Mesothelial cell of epicardium (in vitro differentiated cells): Measurements from ENCODE around the gene SLC35F4. TPM values are rescaled to one million over a fixed set of nuclear protein-coding genes. Genes with fewer than 3 reads are reported as not detected.

Source experiments
- DNase-seq, 2 experiments: peaks; one replicate each; pipeline ENCODE4 v3.0.0; 2021; ENCODE audit warnings: low spot score in 2 of 2; ENCODE audit not compliant: unreplicated experiment in 2 of 2
- H3K27ac Mint-ChIP-seq: 2 replicates; pipeline ENCODE4 v1.8.0; 2021; ENCODE audit warnings: mixed read lengths
- H3K27me3 Mint-ChIP-seq: 2 replicates; pipeline ENCODE4 v1.8.0; 2021; ENCODE audit warnings: low read depth, mixed read lengths
- H3K36me3 Mint-ChIP-seq: 2 replicates; pipeline ENCODE4 v1.8.0; 2021; ENCODE audit warnings: mixed read lengths
- H3K4me1 Mint-ChIP-seq: 2 replicates; pipeline ENCODE4 v1.8.0; 2021; ENCODE audit warnings: mixed read lengths
- H3K4me3 Mint-ChIP-seq: 2 replicates; pipeline ENCODE4 v1.8.0; 2021; ENCODE audit warnings: mild to moderate bottlenecking, moderate library complexity, mixed read lengths
- H3K9me3 Mint-ChIP-seq: 2 replicates; pipeline ENCODE4 v1.8.0; 2021; ENCODE audit warnings: mixed read lengths
- total RNA-seq: library from RNA; stranded (reverse); gene quantifications from 3 replicates; pipeline ENCODE4 v1.2.1, GENCODE V29; 2021
- TF ChIP-seq, protein P1 (sequence below): fragments of 200-600 bp; sonication (generic); IDR thresholded peaks from one replicate; pipeline ENCODE4 v1.5.0; 2021; ENCODE audit warnings: antibody characterized with exemption; ENCODE audit not compliant: unreplicated experiment

Gene SLC35F4
- total RNA-seq, 1 donor from 2014 or later, result not detected

DNA sequence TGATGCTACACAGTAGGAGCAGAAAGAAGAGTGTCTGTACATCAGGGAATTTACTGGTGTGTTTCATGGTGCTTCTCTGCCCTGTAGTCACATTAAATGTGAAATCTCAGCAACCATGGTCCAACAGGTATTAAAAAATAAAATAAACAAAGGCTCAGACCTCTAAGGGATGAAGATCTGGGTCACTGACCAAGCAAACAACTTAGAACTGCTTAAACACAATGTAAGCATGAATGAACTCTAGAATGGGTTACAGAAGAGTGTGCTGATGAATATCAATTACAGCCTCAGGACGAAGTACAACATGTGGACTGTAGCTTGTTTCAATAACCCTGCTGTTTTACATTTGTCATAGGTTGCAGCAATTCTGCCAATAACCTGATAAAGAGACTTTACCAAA is 47.4 kb downstream of the SLC35F4 start:
- Mint-ChIP-seq H3K4me1 (no peaks in the 10 kb centered on the region), H3K4me3 (no peak overlapping the region), H3K27ac (no peak overlapping the region), H3K27me3 (peaks cover 18% of the 10 kb centered on the region), H3K9me3 (no peaks in the 10 kb centered on the region), H3K36me3 (no peaks in the 10 kb centered on the region)
- TF ChIP-seq, protein P1, sequence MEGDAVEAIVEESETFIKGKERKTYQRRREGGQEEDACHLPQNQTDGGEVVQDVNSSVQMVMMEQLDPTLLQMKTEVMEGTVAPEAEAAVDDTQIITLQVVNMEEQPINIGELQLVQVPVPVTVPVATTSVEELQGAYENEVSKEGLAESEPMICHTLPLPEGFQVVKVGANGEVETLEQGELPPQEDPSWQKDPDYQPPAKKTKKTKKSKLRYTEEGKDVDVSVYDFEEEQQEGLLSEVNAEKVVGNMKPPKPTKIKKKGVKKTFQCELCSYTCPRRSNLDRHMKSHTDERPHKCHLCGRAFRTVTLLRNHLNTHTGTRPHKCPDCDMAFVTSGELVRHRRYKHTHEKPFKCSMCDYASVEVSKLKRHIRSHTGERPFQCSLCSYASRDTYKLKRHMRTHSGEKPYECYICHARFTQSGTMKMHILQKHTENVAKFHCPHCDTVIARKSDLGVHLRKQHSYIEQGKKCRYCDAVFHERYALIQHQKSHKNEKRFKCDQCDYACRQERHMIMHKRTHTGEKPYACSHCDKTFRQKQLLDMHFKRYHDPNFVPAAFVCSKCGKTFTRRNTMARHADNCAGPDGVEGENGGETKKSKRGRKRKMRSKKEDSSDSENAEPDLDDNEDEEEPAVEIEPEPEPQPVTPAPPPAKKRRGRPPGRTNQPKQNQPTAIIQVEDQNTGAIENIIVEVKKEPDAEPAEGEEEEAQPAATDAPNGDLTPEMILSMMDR, result no peak
- DNase-seq, result no peak

DNA sequence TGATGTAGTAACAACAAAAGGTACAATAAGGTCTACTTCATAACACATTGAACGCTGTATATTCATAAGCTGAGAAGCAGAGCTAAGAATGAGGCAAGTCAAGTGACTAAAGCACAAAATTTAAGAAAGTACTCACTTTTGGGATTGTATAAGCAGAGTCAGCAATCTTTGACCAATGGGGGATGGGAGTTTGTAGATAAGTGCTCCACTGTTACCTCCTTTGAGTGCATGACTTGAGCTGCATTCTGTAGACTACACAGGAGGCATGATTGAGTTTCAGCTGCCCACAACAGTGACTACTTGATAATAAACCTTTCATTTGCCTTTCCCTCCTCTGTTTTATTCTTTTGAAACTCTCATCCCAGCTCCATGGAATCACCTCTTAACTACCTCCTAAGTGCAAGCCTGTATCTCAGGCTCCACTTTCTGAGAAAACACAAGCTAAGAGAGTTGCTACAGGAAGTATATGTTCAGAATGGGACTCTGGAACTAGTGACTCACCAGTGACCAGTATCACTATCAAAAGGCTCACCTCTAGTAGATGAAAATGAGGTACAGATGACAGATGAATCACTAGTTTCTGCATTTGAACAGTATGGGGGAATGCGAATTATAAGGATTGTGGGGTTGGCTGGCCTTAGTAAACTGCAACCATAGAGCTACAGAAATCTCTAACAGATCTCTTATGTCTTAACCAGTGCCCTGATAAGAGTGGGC is 49.2 kb downstream of the SLC35F4 start:
- Mint-ChIP-seq H3K9me3 (no peaks in the 10 kb centered on the region), H3K27ac (no peak overlapping the region), H3K27me3 (peaks cover 14% of the 10 kb centered on the region), H3K4me1 (no peaks in the 10 kb centered on the region), H3K36me3 (no peaks in the 10 kb centered on the region), H3K4me3 (no peak overlapping the region)
- TF ChIP-seq, protein P1, result no peak
- DNase-seq, result no peak

DNA sequence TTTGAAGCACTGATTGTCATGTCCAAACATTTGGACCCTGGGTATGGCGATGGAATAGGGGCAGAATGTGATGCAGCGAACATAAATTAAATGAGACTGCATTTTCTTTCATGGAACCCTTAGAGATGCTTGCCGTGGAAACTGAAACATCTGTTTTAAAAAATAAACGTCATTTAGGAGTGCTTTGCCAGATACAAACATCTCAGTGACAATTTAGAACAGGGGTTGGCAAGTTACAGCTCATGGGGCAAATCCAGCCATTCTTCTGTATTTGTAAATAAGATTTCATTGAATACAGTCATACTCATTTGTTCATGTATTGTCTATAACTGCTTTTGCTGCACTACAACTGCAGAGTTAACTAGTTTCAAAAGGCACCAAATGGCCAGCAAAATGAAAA is 51.2 kb downstream of the SLC35F4 start:
- no peaks in the 10 kb centered on the region for H3K36me3 Mint-ChIP-seq
- H3K27ac Mint-ChIP-seq, result no peak overlapping the region
- peaks cover 14% of the 10 kb centered on the region for H3K27me3 Mint-ChIP-seq
- TF ChIP-seq, protein P1, result no peak
- H3K9me3 Mint-ChIP-seq, result no peaks in the 10 kb centered on the region
- H3K4me1 Mint-ChIP-seq, result no peaks in the 10 kb centered on the region
- H3K4me3 Mint-ChIP-seq, result no peak overlapping the region
- DNase-seq, result no peak

DNA sequence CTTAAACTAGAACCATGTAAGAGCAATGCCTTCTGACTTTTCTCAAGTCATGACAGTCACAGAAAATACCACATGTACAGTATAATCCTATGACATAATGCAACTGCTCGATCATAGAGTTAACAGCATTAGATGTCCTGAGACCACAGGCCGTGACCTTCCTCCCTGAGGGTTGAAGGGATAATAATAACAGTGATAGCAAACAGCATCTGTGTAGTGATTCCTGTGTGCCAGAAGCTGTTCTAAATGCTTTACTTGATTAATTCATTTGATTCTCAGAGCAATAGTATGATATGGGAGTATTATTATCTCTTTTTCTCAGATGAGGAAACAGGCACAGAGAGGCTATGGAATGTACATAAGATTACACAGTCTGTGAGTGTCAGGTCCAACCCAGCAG is 53.2 kb downstream of the SLC35F4 start:
- no peaks in the 10 kb centered on the region for H3K9me3 Mint-ChIP-seq
- TF ChIP-seq, protein P1, result no peak

DNA sequence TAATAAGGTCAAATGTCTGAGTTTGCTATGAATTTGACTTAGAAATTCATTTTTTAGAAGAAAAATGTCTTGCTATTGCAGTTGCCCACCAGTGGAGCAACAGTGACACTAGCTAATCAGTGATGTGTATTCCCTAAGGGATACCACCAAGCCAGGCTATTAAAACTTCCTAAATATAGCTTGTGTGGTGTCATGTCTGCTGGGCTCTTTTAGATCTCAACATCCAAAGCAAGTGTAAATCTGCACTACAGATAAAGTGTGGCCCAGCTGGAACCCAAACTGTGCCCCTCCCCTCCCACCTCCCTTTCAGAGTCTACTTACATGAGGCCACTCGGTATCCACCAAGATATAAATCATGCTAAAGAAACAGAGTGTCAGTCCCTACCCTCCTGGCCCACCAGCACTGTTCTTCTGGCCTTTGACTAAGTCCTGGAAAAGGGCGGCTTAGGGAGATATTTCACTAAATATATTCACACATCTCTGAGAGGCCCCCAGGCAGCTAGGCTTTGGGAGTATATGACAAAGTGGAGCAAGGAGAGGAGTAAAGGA is 53.8 kb downstream of the SLC35F4 start:
- TF ChIP-seq, protein P1, result no peak

More for the DNA sequence above, 53.2 kb downstream of the SLC35F4 start:
- H3K27me3 Mint-ChIP-seq, result peaks cover 8% of the 10 kb centered on the region
- no peaks in the 10 kb centered on the region for H3K36me3 Mint-ChIP-seq
- no peak overlapping the region for H3K4me3 Mint-ChIP-seq
- H3K4me1 Mint-ChIP-seq, result no peaks in the 10 kb centered on the region
- H3K27ac Mint-ChIP-seq, result no peak overlapping the region
- DNase-seq, result no peak

More for the DNA sequence above, 53.8 kb downstream of the SLC35F4 start:
- Mint-ChIP-seq H3K4me1 (no peaks in the 10 kb centered on the region), H3K9me3 (no peaks in the 10 kb centered on the region), H3K4me3 (no peak overlapping the region), H3K27me3 (peaks cover 6% of the 10 kb centered on the region), H3K36me3 (no peaks in the 10 kb centered on the region), H3K27ac (no peak overlapping the region)
- no peak for DNase-seq
